Stomach smooth muscle (tissue), 2 donors: ENCODE results near the gene SRGAP1.

Experiments used
- H3K27ac ChIP-seq: one replicate; pipeline ENCODE4 v1.7.0; 2013; ENCODE audit warnings: mild to moderate bottlenecking, low read length, inconsistent platforms
- H3K27me3 ChIP-seq, 2 donors: one replicate each; pipeline ENCODE4 v1.7.0; 2013; ENCODE audit warnings: low read length in 2 of 2; ENCODE audit not compliant: insufficient read depth in 2 of 2, control insufficient read depth in 1 of 2
- H3K36me3 ChIP-seq, 2 donors: one replicate each; pipeline ENCODE4 v1.7.0; 2013; ENCODE audit warnings: low read length in 2 of 2; ENCODE audit not compliant: control insufficient read depth in 2 of 2, insufficient read depth in 2 of 2
- H3K4me1 ChIP-seq: one replicate; pipeline ENCODE4 v1.7.0; 2013; ENCODE audit warnings: low read length; ENCODE audit not compliant: control insufficient read depth, insufficient read depth
- H3K4me3 ChIP-seq, 2 donors: one replicate each; pipeline ENCODE4 v1.7.0; 2013; ENCODE audit warnings: low read length in 2 of 2
- H3K9ac ChIP-seq, 2 donors: one replicate each; pipeline ENCODE4 v1.7.0; 2013; ENCODE audit warnings: low read length in 2 of 2, mild to moderate bottlenecking in 1 of 2
- H3K9me3 ChIP-seq, 2 donors: one replicate each; pipeline ENCODE4 v1.7.0; 2013; ENCODE audit warnings: low read length in 2 of 2; ENCODE audit not compliant: control insufficient read depth in 2 of 2
- donor health status: healthy.
- donor health status: Pancreatic carcinoma.

Gene SRGAP1

DNA sequence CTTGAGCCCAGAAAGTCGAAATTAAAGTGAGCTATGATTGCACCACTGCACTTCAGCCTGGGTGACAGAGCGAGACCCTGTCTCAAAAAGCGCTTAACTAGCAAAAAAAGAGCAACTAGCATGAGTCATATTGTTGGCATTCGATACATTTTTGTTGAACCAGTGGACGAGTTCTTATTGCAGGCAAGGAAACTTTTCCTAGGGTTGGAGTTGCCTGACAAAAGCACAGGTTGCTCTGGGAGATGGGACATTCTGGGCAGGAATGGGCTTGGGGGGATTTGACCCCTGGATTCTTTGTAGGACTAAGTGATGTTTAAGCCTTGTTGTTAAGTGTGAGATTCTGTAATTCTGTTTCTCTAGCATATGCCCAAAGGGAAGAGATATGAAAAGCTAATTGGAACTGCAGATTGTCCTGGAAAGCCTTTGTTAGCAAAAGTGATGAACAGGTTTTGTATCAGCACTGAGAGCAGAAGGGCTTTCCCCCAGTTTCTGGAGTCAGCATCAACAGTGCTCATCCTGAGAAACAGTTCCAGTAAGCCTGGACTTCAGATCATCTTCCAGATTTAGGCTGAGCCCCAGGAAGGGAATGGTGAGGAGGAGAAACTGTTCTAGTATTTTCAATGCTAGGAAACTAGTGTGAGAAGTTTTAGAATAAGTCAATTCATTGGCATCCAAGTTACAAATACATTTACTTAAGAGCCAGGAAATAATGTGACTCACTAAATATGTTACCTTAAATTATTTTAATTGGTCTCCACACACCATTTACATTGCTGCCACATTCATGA is 123.1 kb downstream of the SRGAP1 start:
- H3K27ac ChIP-seq: no peak overlapping the region
- H3K9me3 ChIP-seq: no peaks in the 10 kb centered on the region
- no peaks in the 10 kb centered on the region for H3K36me3 ChIP-seq
- H3K9ac ChIP-seq: no peak overlapping the region
- H3K4me3 ChIP-seq: no peak overlapping the region
- H3K4me1 ChIP-seq: no peaks in the 10 kb centered on the region
- no peaks in the 10 kb centered on the region for H3K27me3 ChIP-seq

DNA sequence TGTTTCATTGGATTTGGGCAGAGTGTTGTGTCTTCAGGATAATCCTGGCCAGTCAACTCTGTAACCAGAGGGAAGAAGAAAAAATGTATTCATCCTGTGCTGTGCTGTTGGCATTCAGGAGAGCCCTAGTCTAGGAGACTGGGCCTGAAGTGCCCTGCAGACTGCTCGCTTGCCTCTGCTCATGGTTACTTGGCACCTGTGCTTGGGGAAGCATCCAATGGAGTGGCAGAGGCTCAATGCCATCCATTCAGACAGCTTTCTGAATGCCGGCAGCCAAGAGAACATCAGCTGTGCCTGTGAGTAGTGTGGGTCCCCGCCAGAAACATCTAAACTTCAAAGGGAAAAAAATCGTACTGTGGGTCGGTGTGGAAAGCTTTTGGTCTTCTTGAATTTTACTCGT is 124.2 kb downstream of the SRGAP1 start:
- H3K4me1 ChIP-seq: no peaks in the 10 kb centered on the region
- H3K27me3 ChIP-seq: no peaks in the 10 kb centered on the region
- H3K9me3 ChIP-seq: no peaks in the 10 kb centered on the region
- no peak overlapping the region for H3K9ac ChIP-seq
- no peak overlapping the region for H3K27ac ChIP-seq
- H3K4me3 ChIP-seq: no peak overlapping the region
- H3K36me3 ChIP-seq: no peaks in the 10 kb centered on the region

DNA sequence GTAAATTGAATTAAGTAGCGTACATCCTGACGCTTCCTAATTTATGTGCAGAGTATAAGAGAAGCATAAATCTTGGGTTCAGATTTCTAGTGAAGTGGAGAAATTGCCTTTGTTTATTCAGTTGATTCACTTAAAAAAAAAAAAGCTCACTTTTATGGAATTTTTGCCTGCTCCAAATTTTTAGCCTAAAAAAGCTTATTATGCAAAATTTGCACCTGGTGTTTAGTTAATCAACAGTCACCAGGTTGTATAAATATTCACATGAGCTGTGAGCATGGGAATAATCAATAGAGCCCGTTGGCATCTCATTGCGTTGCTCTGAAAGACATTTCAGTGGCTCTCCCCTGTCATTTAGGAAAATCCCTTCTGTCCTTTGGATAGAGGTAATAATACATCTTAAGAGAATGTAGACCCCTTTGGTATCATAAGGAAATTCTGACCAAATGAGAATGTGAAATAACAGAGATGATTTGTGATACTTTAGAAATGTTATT is 132.4 kb downstream of the SRGAP1 start:
- H3K4me3 ChIP-seq: no peak overlapping the region
- no peak overlapping the region for H3K27ac ChIP-seq
- H3K9ac ChIP-seq: no peak overlapping the region
- H3K9me3 ChIP-seq: no peaks in the 10 kb centered on the region
- H3K36me3 ChIP-seq: no peaks in the 10 kb centered on the region
- no peaks in the 10 kb centered on the region for H3K27me3 ChIP-seq
- H3K4me1 ChIP-seq: no peaks in the 10 kb centered on the region

DNA sequence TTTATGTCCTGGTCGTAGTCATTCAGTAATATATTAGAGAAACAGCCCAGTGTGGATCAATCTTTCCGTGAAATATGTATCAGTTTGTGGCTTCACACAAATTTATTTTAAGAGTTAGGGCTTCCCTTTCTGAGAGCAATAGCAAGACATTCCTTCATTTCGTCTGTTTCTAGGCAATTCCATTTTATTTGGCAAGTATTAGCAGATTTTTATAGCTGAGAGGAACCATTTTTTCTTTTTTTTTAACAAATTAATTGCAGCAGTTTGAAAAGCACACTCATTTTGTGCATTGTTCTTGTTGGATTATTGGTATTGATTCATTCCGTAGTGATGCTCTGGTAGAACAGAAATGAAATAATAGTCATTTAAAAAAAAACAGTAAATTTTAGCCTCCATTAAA is 132.9 kb downstream of the SRGAP1 start:
- Histone ChIP-seq H3K9me3 (no peaks in the 10 kb centered on the region), H3K27ac (no peak overlapping the region), H3K27me3 (no peaks in the 10 kb centered on the region), H3K9ac (no peak overlapping the region), H3K36me3 (no peaks in the 10 kb centered on the region), H3K4me1 (no peaks in the 10 kb centered on the region), H3K4me3 (no peak overlapping the region)

DNA sequence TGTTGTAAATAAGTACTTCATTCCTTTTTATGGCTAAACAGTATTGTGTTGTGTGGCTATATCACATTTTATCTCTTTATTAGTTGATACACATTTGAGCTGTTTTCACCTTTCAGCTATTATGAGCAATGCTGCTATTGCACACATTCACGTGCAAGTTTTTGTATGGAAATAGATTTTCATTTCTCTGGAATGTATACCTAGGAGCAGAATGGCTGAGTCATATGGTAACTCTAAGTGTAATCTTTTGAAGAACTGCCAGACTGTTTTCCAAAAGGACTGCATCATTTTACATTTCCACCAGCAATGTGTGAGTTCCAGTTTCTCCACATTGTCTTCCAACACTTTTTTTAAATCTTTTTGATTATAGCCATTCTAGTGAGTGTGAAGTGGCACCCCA is 134.0 kb downstream of the SRGAP1 start:
- Histone ChIP-seq H3K9me3 (no peaks in the 10 kb centered on the region), H3K9ac (no peak overlapping the region), H3K4me1 (no peaks in the 10 kb centered on the region), H3K27ac (no peak overlapping the region), H3K27me3 (no peaks in the 10 kb centered on the region), H3K36me3 (no peaks in the 10 kb centered on the region), H3K4me3 (no peak overlapping the region)

DNA sequence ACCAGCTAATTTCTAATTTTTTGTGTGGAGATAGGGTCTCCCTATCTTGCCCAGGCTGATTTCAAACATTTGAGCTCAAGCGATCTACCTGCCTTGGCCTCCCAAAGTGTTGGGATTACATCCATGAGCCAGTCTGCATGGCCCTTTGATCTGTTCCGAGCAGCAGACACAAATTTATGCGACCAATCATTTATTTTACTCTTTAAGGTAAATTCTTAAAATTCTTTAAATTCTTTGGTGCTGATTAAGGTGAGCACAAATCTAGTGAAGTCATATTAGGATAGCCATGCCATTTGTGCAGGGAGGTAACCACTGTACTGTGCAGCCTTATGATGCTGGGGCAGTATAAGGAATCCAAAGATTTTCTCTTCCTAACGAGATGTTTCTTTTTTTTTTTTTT is 135.7 kb downstream of the SRGAP1 start:
- Histone ChIP-seq H3K36me3 (no peaks in the 10 kb centered on the region), H3K9ac (no peak overlapping the region), H3K9me3 (no peaks in the 10 kb centered on the region), H3K4me1 (no peaks in the 10 kb centered on the region), H3K27me3 (no peaks in the 10 kb centered on the region), H3K4me3 (no peak overlapping the region), H3K27ac (no peak overlapping the region)

DNA sequence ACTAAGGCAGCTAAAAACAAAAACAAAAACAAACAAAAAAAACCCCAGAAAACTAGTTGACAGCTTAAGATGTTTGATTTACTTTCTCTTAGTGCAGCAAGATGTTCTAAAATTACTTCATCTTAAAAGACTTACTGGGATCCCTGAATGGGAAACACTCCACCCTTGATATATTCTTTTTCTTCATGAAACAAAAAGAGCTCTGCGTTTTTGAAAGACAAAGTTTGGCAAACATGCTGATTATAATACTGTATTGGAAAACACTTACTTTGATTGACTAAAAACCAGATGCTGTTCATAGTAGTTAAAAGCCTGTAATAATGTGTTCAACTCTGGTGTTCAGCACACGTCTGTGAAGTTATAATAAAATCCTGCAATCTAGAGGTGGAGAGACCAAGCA is 136.8 kb downstream of the SRGAP1 start:
- Histone ChIP-seq H3K4me3 (no peak overlapping the region), H3K27me3 (no peaks in the 10 kb centered on the region), H3K27ac (no peak overlapping the region), H3K36me3 (peaks cover 0 to 3% of the 10 kb centered on the region in 2 donors), H3K9me3 (no peaks in the 10 kb centered on the region), H3K9ac (no peak overlapping the region), H3K4me1 (no peaks in the 10 kb centered on the region)

DNA sequence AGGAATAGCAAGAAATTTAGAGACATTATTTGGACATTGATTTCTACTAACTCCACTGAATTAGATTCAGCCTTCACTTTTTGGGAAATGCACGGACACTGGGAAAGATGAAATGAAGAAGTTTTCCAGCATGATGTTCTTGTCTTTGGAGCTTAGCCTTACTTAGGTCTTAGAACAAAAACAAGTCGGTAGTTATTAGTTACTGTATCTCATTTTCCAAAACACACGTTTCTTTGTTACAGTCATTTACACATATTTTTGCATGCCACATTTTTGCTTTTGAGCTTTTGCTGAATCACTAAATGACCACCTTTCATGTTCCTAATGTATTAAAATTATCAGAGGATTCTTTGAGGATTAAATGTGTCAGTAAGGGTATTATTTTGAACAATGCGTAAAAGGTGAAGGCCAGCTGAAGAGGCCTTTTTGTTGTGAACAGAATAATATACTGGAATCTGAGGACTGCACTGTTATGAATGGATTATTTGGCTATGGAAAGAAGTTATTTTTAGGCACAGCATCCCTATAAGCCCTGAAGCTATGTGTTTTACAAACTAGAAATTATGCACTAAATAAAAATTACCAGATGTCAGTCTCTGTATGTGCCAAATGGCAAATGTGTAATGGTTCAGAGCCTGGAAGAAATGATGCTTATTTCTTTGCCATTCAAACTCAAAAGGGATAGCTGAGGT is 138.2 kb downstream of the SRGAP1 start:
- Histone ChIP-seq H3K4me3 (no peak overlapping the region), H3K4me1 (no peaks in the 10 kb centered on the region), H3K36me3 (peaks cover 0 to 3% of the 10 kb centered on the region in 2 donors), H3K9me3 (no peaks in the 10 kb centered on the region), H3K27ac (no peak overlapping the region), H3K9ac (no peak overlapping the region), H3K27me3 (no peaks in the 10 kb centered on the region)

DNA sequence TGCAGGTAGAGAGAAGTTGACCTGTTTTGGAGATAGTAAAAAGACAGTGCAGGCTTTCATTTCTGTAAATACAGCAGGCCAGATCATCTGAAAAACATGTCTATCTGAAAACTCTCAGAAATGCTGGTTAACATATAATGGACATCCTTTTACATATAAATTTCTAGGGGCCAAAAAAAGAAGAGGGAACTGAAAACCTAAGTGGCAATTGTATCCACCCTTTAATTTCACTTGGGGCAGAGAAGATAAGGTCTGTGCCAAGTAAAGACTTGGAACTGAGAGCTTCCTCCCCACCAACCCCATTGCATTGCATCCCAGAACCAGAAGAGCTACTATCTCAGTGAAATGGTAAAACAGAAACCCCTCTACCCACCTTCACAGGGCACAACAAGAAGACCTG is 141.0 kb downstream of the SRGAP1 start:
- Histone ChIP-seq H3K9ac (no peak overlapping the region), H3K27me3 (no peaks in the 10 kb centered on the region), H3K27ac (no peak overlapping the region), H3K9me3 (no peaks in the 10 kb centered on the region), H3K36me3 (peaks cover 0 to 3% of the 10 kb centered on the region in 2 donors), H3K4me1 (peaks cover 12% of the 10 kb centered on the region), H3K4me3 (no peak overlapping the region)

DNA sequence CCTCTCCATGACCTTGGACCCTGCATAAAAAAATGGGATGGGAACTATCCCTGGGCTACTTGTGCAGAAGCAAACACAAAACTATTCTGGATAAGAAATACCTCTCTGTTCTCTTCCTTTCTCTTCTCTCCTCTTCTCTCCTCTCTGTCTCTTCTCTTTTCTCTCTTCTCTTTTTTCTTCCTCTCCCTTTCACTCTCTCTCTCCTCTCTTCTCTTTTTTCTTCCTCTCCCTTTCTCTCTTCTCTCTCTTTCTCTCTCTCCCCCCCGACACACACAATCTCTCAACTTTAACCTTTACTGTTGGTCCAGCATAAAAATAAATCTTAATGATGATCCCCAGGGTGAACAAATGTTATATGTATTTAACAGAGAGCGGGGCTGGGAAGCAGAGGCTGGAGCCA is 141.4 kb downstream of the SRGAP1 start:
- Histone ChIP-seq H3K4me1 (peaks cover 12% of the 10 kb centered on the region), H3K9me3 (no peaks in the 10 kb centered on the region), H3K4me3 (no peak overlapping the region)

DNA sequence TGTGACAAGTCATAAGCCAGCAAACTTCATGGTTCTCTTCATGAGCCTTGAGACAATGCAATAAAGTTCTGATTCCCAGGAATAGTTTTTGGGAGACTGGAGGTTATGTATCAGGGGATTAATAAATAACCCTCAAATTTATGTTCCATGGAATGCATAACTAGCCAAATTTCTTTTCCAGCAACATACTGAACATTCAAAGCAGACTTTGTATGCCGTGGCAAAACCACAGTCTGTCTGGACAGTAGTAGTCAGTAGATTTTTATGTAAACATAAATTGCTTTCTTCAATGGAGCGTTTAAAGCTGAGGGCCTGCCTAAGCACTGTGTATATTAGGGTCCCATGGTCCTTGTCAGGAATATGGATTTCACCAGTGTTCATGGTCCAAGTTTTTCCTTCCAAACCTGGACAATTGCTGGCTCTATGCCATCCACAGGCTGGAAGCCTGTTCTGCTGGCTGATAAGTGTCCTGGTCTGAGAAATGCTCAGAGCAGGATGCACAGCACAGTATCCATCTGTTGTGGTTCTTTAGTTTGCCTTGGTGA is 144.9 kb downstream of the SRGAP1 start:
- H3K27ac ChIP-seq: no peak overlapping the region
- H3K4me3 ChIP-seq: no peak overlapping the region
- peaks cover 0 to 3% of the 10 kb centered on the region in 2 donors for H3K36me3 ChIP-seq
- no peaks in the 10 kb centered on the region for H3K9me3 ChIP-seq
- H3K9ac ChIP-seq: no peak overlapping the region
- no peaks in the 10 kb centered on the region for H3K27me3 ChIP-seq
- peaks cover 19% of the 10 kb centered on the region for H3K4me1 ChIP-seq

More for the DNA sequence above, 141.4 kb downstream of the SRGAP1 start:
- no peak overlapping the region for H3K9ac ChIP-seq
- H3K27me3 ChIP-seq: no peaks in the 10 kb centered on the region
- peaks cover 0 to 3% of the 10 kb centered on the region in 2 donors for H3K36me3 ChIP-seq
- no peak overlapping the region for H3K27ac ChIP-seq
